ENCODE results near the gene AP5Z1. TPM values are rescaled to one million over a fixed set of nuclear protein-coding genes. Genes with fewer than 3 reads are reported as not detected.

Gene AP5Z1
- total and polyA plus RNA-seq, 2 donors (not counting 1 experiment from before 2014, with no cell fraction given), result 99.7 to 113 TPM

DNA sequence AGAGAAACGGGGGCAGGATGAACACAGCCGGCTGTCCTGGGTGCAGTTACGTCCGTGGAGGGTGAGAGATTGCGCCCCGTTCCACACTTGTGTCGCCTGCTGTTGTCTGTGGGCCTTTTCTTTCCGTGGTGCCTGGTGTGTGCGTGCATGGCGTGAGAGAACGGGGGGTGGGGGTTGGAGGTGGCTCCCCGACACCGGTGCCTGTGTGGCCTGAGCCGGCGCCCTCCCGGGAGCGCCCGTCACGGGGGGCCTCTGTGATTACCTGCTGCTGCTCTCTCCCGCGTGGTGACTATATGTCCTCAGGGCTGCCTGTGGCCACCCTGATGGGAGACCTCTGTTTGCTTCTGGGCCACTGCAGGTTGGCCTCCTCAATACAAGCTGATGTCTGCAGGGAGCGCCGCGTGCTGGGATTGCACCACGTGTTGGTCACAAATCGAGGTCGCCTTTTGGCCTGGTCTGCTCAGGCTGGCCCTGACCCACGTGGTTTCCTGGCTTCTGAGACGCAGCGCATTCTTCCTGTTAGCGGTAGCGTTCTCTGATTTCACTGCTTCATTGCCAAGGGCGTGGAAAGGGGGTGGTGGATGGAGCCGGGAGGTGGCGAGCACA, 10.9 kb upstream of the AP5Z1 start:
- intact Hi-C loops (cut with micrococcal nuclease), result no loop called here

More for the DNA sequence above, 10.9 kb upstream of the AP5Z1 start:
- Histone ChIP-seq H3K4me1 (ENCODE audit: control insufficient read depth in 2 of 2, insufficient read depth in 2 of 2, low read length in 2 of 2) (no peaks in the 10 kb centered on the region), H3K4me2 (replicated peaks; ENCODE audit: low read depth, low read length, poor library complexity, severe bottlenecking) (no peak overlapping the region), H3K4me3 (ENCODE audit: control extremely low read depth in 1 of 5, extremely low read depth in 1 of 5, insufficient read depth in 1 of 5, low read depth in 2 of 5, low read length in 4 of 5) (no peak overlapping the region), H3K9ac (ENCODE audit: low read length) (no peak overlapping the region), H3K9me3 (ENCODE audit: control extremely low read depth in 1 of 3, control insufficient read depth in 2 of 3, insufficient read depth in 1 of 3, low read length in 2 of 3) (no peaks in the 10 kb centered on the region), H4K20me1 (ENCODE audit: control insufficient read depth, insufficient read depth, low read length, poor library complexity, severe bottlenecking) (peaks cover 14% of the 10 kb centered on the region), H3K79me2 (ENCODE audit: control insufficient read depth, insufficient read depth, low read length) (no peaks in the 10 kb centered on the region), H3K36me3 (replicated peaks in 1 of 2; ENCODE audit: control extremely low read depth in 1 of 2, control insufficient read depth in 1 of 2, extremely low read depth in 1 of 2, insufficient read depth in 2 of 2, low read length in 1 of 2) (peaks cover 0 to 51% of the 10 kb centered on the region in 2 experiments), H3K27me3 (replicated peaks in 1 of 4; ENCODE audit: control extremely low read depth in 1 of 4, control insufficient read depth in 3 of 4, insufficient read depth in 4 of 4, low read length in 3 of 4) (no peaks in the 10 kb centered on the region), H2AFZ (ENCODE audit: insufficient read depth, low read depth, low read length, poor library complexity, severe bottlenecking) (no peak overlapping the region), H3K27ac (ENCODE audit: low read length in 2 of 2) (no peak overlapping the region)
- POLR2A ChIA-PET, result no interaction called here
- 95% methylated on average over 35 of the region's 35 CpGs for WGBS (ENCODE audit: insufficient coverage)
- ATAC-seq (ENCODE audit: low read depth) (no peak), DNase-seq (no peak)
- CTCF ChIA-PET, result interaction anchor here (0.6 to 1.4 kb wide), 3 partner anchors 9 to 217 kb away, joined by 3 to 4 read pairs (median 3); no protein-coding TSS in a partner anchor
- TF ChIP-seq, protein P1, sequence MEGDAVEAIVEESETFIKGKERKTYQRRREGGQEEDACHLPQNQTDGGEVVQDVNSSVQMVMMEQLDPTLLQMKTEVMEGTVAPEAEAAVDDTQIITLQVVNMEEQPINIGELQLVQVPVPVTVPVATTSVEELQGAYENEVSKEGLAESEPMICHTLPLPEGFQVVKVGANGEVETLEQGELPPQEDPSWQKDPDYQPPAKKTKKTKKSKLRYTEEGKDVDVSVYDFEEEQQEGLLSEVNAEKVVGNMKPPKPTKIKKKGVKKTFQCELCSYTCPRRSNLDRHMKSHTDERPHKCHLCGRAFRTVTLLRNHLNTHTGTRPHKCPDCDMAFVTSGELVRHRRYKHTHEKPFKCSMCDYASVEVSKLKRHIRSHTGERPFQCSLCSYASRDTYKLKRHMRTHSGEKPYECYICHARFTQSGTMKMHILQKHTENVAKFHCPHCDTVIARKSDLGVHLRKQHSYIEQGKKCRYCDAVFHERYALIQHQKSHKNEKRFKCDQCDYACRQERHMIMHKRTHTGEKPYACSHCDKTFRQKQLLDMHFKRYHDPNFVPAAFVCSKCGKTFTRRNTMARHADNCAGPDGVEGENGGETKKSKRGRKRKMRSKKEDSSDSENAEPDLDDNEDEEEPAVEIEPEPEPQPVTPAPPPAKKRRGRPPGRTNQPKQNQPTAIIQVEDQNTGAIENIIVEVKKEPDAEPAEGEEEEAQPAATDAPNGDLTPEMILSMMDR (IDR thresholded peaks at IDR 0.05), result no peak
- no peak for TF ChIP-seq EZH2 (IDR thresholded peaks at IDR 0.05; ENCODE audit: borderline replicate concordance, insufficient read depth, low read depth, low read length, poor library complexity, severe bottlenecking)
- H3K27me3 Mint-ChIP-seq, result no peaks in the 10 kb centered on the region
- no peaks in the 10 kb centered on the region for H3K9me3 Mint-ChIP-seq (ENCODE audit: insufficient read depth)
- no peak overlapping the region for H3K4me3 Mint-ChIP-seq
- no peaks in the 10 kb centered on the region for H3K4me1 Mint-ChIP-seq
- H3K27ac Mint-ChIP-seq, result peak overlapping the region; percentile 20

Measured in B cell (primary cell).